Hepatocyte (in vitro differentiated cells): ENCODE results near the gene PCBP4. TPM values are rescaled to one million over a fixed set of nuclear protein-coding genes. Genes with fewer than 3 reads are reported as not detected.

Experiments
- DNase-seq: peaks from one replicate; pipeline ENCODE4 v3.0.0-alpha.2; 2016; ENCODE audit warnings: low spot score
- H2AFZ ChIP-seq: fragments of 200-600 bp; sonication (generic); 2 replicates; pipeline ENCODE4 v1.6.0; 2016; ENCODE audit warnings: antibody characterized with exemption, mild to moderate bottlenecking
- H3K27ac ChIP-seq: fragments of 200-600 bp; sonication (generic); 2 replicates; pipeline ENCODE4 v1.5.1; 2016; ENCODE audit warnings: mild to moderate bottlenecking
- H3K27me3 ChIP-seq: fragments of 200-600 bp; sonication (generic); 2 replicates; pipeline ENCODE4 v1.6.1; 2016
- H3K36me3 ChIP-seq: fragments of 200-600 bp; sonication (generic); replicated peaks from 2 replicates; pipeline ENCODE4 v1.5.1; 2016; ENCODE audit warnings: low read depth; ENCODE audit not compliant: insufficient read depth
- H3K4me1 ChIP-seq: fragments of 200-600 bp; sonication (generic); 2 replicates; pipeline ENCODE4 v1.5.1; 2016; ENCODE audit warnings: mild to moderate bottlenecking, moderate library complexity; ENCODE audit not compliant: insufficient read depth
- H3K4me2 ChIP-seq: fragments of 200-600 bp; sonication (generic); 2 replicates; pipeline ENCODE4 v1.6.0; 2016
- H3K4me3 ChIP-seq: fragments of 200-600 bp; sonication (generic); 2 replicates; pipeline ENCODE4 v1.5.1; 2016; ENCODE audit warnings: mild to moderate bottlenecking
- H3K79me2 ChIP-seq: fragments of 200-600 bp; sonication (generic); 2 replicates; pipeline ENCODE4 v1.6.0; 2017; ENCODE audit warnings: mild to moderate bottlenecking
- H3K9me2 ChIP-seq: fragments of 200-600 bp; sonication (generic); replicated peaks from 2 replicates; pipeline ENCODE4 v1.6.0; 2017; ENCODE audit warnings: mild to moderate bottlenecking; ENCODE audit not compliant: insufficient read depth
- H3K9me3 ChIP-seq: fragments of 200-600 bp; sonication (generic); 2 replicates; pipeline ENCODE4 v1.5.1; 2016; ENCODE audit warnings: low read depth, mild to moderate bottlenecking
- H4K20me1 ChIP-seq: fragments of 200-600 bp; sonication (generic); 2 replicates; pipeline ENCODE4 v1.6.0; 2016; ENCODE audit warnings: mild to moderate bottlenecking; ENCODE audit not compliant: insufficient read depth, poor library complexity, severe bottlenecking
- CTCF ChIP-seq: fragments of 200-600 bp; sonication (generic); IDR thresholded peaks from 2 replicates; pipeline ENCODE4 v1.5.1; 2016; ENCODE audit warnings: antibody characterized with exemption, mild to moderate bottlenecking; ENCODE audit not compliant: poor library complexity
- EZH2 ChIP-seq: fragments of 200-600 bp; sonication (generic); IDR thresholded peaks from 2 replicates; pipeline ENCODE4 v1.6.1; 2016; ENCODE audit warnings: antibody characterized with exemption, mild to moderate bottlenecking, borderline replicate concordance
- EZH2phosphoT487 ChIP-seq: fragments of 200-600 bp; sonication (generic); IDR thresholded peaks from one replicate; pipeline ENCODE4 v1.6.1; 2018; ENCODE audit warnings: antibody characterized with exemption, mild to moderate bottlenecking, low read depth, moderate library complexity; ENCODE audit not compliant: unreplicated experiment, severe bottlenecking
- WGBS: methylation state at CpG from one replicate; pipeline ENCODE4 v1.1.6; 2016; ENCODE audit warnings: low lambda C conversion rate; ENCODE audit errors: missing lambda C conversion rate; 5-methylcytosine and 5-hydroxymethylcytosine counted together
- polyA plus RNA-seq: library from polyadenylated mRNA; unstranded; fragments of >200 nt; fragmentation: Nextera tagmentation; extraction: Ambion mirVana; gene quantifications from 2 replicates; pipeline ENCODE4 v1.2.1, GENCODE V29; 2016
- total RNA-seq: library from RNA; depleted of rRNA; stranded (reverse); fragments of >200 nt; gene quantifications from 2 replicates; pipeline ENCODE4 v1.2.3, GENCODE V29; 2014

Gene PCBP4
- total and polyA plus RNA-seq, 2 experiments from 2014 or later, result 42.4 to 60.2 TPM

DNA sequence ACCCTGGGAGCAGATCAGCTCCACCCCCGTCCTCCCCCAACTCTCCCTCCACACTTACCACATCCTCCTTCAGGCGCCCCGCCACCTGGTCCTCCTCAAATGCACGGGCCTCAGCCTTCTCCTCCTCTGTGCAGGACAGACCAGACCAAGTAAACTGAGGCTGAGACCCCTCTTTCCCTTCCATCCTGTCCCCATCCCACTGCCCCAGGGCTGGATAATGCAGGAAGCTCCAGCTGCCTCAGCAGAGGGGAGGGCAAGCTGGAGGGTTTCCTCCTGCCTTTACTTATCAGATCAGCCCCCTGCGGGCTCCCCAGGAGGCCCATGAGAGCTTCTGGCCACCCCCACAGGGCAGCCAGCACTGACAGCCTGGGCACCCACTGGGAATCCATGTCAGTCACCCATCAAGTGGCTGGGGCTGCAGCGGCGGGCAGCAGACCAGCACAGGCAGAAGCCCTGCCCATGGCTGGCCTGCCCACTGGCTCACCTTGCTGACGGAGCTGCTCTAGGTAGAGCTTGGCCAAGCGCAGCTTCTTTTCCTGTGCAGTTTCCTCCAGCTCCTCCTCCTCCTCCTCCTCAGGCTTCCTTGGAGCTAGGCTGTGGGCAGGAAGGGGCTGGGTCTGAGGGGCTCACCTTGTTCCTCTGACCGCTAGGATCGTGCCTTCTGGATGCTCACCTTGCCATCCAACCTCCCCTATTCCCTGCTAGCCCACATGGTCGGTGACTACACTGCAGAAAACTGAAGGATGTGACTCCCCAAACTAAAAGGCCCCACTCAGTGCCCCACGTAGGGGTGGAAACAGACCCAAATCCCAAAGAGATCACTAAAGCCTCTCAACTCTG is 29.4 kb downstream of the PCBP4 start:
- Histone ChIP-seq H3K36me3 (no peaks in the 10 kb centered on the region), H3K79me2 (peaks cover 24% of the 10 kb centered on the region), H3K4me2 (no peak overlapping the region), H4K20me1 (no peaks in the 10 kb centered on the region), H3K9me3 (no peaks in the 10 kb centered on the region), H3K27me3 (no peaks in the 10 kb centered on the region), H3K4me3 (no peak overlapping the region), H3K4me1 (peaks cover 6% of the 10 kb centered on the region), H3K9me2 (no peaks in the 10 kb centered on the region), H2AFZ (no peak overlapping the region), H3K27ac (no peak overlapping the region)
- no peak for DNase-seq
- TF ChIP-seq EZH2 (no peak), EZH2phosphoT487 (no peak), CTCF (no peak)
- WGBS, result 94% methylated on average over 13 of the region's 13 CpGs

- Histone ChIP-seq H3K27me3 (no peaks in the 10 kb centered on the region), H3K4me2 (no peak overlapping the region), H4K20me1 (no peaks in the 10 kb centered on the region), H3K36me3 (no peaks in the 10 kb centered on the region), H3K9me3 (no peaks in the 10 kb centered on the region), H3K4me3 (no peak overlapping the region), H3K9me2 (no peaks in the 10 kb centered on the region), H3K27ac (no peak overlapping the region), H3K79me2 (peaks cover 24% of the 10 kb centered on the region), H2AFZ (no peak overlapping the region), H3K4me1 (no peaks in the 10 kb centered on the region)
- DNase-seq, result no peak
- TF ChIP-seq CTCF (no peak), EZH2 (no peak), EZH2phosphoT487 (no peak)
- 92% methylated on average over 9 of the region's 9 CpGs for WGBS
Observed at GRCh38 chr3:51937014-51937413, 30.2 kb downstream of the PCBP4 start.

- no peaks in the 10 kb centered on the region for H3K27me3 ChIP-seq
- no peaks in the 10 kb centered on the region for H3K36me3 ChIP-seq
- DNase-seq, result no peak
Observed at GRCh38 chr3:51935886-51936755, 31.1 kb downstream of the PCBP4 start.

More at GRCh38 chr3:51935886-51936755, 31.1 kb downstream of the PCBP4 start:
- no peak overlapping the region for H3K4me3 ChIP-seq
- no peaks in the 10 kb centered on the region for H3K9me3 ChIP-seq
- H3K79me2 ChIP-seq, result peaks cover 22% of the 10 kb centered on the region
- 98% methylated on average over 25 of the region's 25 CpGs for WGBS
- H4K20me1 ChIP-seq, result no peaks in the 10 kb centered on the region
- TF ChIP-seq CTCF (no peak), EZH2 (no peak), EZH2phosphoT487 (no peak)
- no peak overlapping the region for H3K4me2 ChIP-seq
- H3K9me2 ChIP-seq, result no peaks in the 10 kb centered on the region
- H3K27ac ChIP-seq, result no peak overlapping the region
- H2AFZ ChIP-seq, result no peak overlapping the region
- no peaks in the 10 kb centered on the region for H3K4me1 ChIP-seq
